NCI-H128 (cell line): ENCODE measurements around the gene GAGE13.
"Not testable (repeated sequence)": the region's sequence is repeated elsewhere in the genome, so short reads cannot be mapped to it uniquely, and the experiment has no call there.

Experiments used
- DNase-seq: peaks from one replicate; lab custom pipeline; 2025; ENCODE audit not compliant: unreplicated experiment; lab: John Stamatoyannopoulos, UW

GAGE13 gene

GRCh38 chrX:49330421-49330820 lies 961 bp upstream of the GAGE13 start:
- not testable (repeated sequence) for DNase-seq

DNA sequence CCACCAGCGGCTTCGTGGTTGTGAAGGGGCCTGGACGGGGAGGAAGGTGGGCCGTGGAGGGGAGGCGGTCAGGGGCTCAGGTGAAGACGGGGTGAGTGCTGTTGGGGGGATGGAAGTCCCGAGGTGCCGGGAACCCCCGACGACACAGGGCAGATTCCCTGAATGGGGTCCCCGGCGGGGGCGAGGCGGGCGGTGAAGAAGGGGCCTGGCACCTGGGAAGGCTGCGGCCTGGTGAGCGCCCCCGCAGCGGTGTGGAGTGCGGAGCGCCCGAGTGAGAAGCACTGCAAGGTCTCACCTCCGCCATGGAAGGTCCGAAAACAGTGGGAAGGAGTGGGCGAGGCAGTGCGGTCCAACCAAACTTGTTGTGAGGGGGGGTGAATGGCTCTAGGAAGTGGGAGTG lies 459 bp downstream of the GAGE13 start:
- not testable (repeated sequence) for DNase-seq

GRCh38 chrX:49341449-49341848 lies 10.1 kb downstream of the GAGE13 start:
- DNase-seq, result not testable (repeated sequence)

- DNase-seq, result not testable (repeated sequence)
Measured at GRCh38 chrX:49344496-49345175, 13.3 kb downstream of the GAGE13 start.

DNA sequence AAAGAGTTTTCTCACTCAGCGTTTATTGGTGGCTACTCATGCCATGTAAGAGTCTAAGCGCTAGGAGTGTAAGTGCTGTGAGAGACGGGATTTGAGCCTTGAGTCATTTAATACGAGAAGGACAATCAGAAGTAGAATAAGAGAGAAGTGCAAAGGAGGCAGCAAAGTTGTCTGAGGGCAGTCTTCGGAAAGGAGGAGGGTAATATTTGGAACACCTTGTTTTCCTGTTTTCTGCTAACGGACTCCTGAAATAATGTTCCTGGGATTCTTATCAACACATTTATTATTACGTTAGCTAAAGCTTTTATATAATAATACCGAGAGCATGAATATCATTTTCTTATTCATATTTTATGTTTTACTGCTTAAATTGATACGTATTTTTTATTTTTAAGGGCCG lies 14.0 kb downstream of the GAGE13 start:
- DNase-seq, result not testable (repeated sequence)

DNA sequence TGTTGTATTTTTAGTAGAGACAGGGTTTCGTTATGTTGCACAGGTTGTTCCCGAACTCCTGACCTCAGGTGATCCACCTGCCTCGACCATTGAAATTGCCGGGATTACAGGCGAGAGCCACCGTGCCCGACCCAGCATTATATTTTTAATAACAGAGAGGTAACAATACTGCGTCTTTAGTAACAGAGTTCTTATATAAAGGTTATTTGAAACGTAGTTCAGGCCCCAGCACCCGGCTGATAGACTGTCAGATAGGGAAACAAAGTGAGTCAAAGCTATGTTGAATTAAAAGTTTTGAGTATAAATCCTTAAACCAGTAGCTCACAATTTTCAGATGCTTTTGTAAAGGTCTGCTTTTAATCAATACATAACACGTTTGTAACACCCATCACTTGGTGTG lies 14.8 kb downstream of the GAGE13 start:
- not testable (repeated sequence) for DNase-seq
